ENCODE results near the gene VCL. TPM values are rescaled to one million over a fixed set of nuclear protein-coding genes. Genes with fewer than 3 reads are reported as not detected.

The VCL gene
- total and polyA plus RNA-seq, 9 of the 15 experiments (the other 6 are each of a cell fraction or from before 2014, with no cell fraction given) = 29.8 to 186 (median 76.4) TPM

DNA sequence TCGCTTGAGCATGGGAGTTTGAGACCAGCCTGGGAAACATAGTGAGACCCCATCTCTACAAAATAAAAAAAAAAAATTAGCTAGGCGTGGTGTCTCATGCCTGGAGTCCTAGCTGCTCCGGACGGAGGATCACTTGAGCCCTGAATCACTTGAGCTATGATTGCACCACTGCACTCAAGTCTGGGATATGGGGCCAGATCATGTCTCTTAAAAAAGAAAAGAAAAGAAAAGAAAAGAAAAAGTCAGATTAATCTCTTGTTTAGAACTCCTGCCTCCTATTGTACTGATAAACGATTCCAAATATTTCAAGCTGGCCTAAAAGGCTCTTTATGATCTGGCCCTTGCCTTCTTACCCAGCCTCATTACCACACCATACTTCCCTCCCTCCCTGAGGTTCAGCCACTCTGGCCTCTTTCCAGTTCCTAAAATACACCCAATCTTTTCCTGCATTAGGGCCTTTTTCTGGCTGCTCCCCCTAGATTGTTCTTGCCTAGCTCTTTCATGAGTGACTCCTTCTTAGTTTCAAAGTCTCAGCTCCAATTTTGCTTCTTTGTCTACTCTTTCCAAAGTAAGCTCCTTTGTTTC is 41.7 kb downstream of the VCL start (continued):
- TF ChIP-seq, protein P1, sequence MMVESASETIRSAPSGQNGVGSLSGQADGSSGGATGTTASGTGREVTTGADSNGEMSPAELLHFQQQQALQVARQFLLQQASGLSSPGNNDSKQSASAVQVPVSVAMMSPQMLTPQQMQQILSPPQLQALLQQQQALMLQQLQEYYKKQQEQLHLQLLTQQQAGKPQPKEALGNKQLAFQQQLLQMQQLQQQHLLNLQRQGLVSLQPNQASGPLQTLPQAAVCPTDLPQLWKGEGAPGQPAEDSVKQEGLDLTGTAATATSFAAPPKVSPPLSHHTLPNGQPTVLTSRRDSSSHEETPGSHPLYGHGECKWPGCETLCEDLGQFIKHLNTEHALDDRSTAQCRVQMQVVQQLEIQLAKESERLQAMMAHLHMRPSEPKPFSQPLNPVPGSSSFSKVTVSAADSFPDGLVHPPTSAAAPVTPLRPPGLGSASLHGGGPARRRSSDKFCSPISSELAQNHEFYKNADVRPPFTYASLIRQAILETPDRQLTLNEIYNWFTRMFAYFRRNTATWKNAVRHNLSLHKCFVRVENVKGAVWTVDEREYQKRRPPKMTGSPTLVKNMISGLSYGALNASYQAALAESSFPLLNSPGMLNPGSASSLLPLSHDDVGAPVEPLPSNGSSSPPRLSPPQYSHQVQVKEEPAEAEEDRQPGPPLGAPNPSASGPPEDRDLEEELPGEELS (CRISPR knock-in tag; IDR thresholded peaks at IDR 0.05; ENCODE audit: borderline replicate concordance) = no peak
- TF ChIP-seq TCF7 (IDR thresholded peaks at IDR 0.05; ENCODE audit: borderline replicate concordance) = no peak
- TF ChIP-seq, protein P2, sequence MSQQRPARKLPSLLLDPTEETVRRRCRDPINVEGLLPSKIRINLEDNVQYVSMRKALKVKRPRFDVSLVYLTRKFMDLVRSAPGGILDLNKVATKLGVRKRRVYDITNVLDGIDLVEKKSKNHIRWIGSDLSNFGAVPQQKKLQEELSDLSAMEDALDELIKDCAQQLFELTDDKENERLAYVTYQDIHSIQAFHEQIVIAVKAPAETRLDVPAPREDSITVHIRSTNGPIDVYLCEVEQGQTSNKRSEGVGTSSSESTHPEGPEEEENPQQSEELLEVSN (IDR thresholded peaks at IDR 0.05; ENCODE audit: borderline replicate concordance in 1 of 2, extremely low read depth in 1 of 2, insufficient read depth in 1 of 2, insufficient read length in 1 of 2, low read depth in 1 of 2, low read length in 1 of 2, poor library complexity in 1 of 2, severe bottlenecking in 1 of 2) = no peak
- TF ChIP-seq NCOR1 (IDR thresholded peaks at IDR 0.05) = 0 out of 2 replicates have a peak, but pooled peaks have one; percentile 26
- peak in 1 of 2 experiments; percentile 37; a peak in 1 of 4 replicates for TF ChIP-seq MAZ (CRISPR knock-in tag; conservative IDR thresholded peaks at IDR 0.05 in 1 of 2, IDR thresholded peaks at IDR 0.05 in 1 of 2)
- TF ChIP-seq NEUROD1 (IDR thresholded peaks at IDR 0.05; ENCODE audit: borderline replicate concordance, low read depth, low read length, partially characterized antibody) = no peak
- TF ChIP-seq THRAP3 (IDR thresholded peaks at IDR 0.05; ENCODE audit: borderline replicate concordance) = no peak
- TF ChIP-seq ZNF586 (CRISPR knock-in tag; conservative IDR thresholded peaks at IDR 0.05) = no peak
- no peak for TF ChIP-seq CBX1 (IDR thresholded peaks at IDR 0.05; ENCODE audit: low read depth)
- no peak for TF ChIP-seq MTF1 (CRISPR knock-in tag; IDR thresholded peaks at IDR 0.05; ENCODE audit: borderline replicate concordance)
- TF ChIP-seq ZNF75A (CRISPR knock-in tag; IDR thresholded peaks at IDR 0.05) = no peak
- peak; percentile 24; the same call in 1 of the 2 replicates for TF ChIP-seq SUPT5H (IDR thresholded peaks at IDR 0.05)
- TF ChIP-seq ZBTB33 (CRISPR knock-in tag; IDR thresholded peaks at IDR 0.05) = no peak
- no peak for TF ChIP-seq IRF9 (tag; IDR thresholded peaks at IDR 0.05)
- TF ChIP-seq LARP7 (IDR thresholded peaks at IDR 0.05) = no peak
- peak; percentile 54; the same call in 1 of the 2 replicates for TF ChIP-seq ARID1B (IDR thresholded peaks at IDR 0.05)
- TF ChIP-seq HBP1 (CRISPR knock-in tag; IDR thresholded peaks at IDR 0.05) = no peak
- TF ChIP-seq MBD2 (IDR thresholded peaks at IDR 0.05; ENCODE audit: borderline replicate concordance, low read depth) = no peak
- 0 out of 4 replicates have a peak, but pooled peaks of 1 of the 2 experiments have one; percentile 25 for TF ChIP-seq KDM1A (IDR thresholded peaks at IDR 0.05)

Data from K562 (cell line).